NT2/D1 (cell line): ENCODE results near the gene HAAO.

Source experiments
- SUZ12 ChIP-seq: IDR thresholded peaks from 2 replicates; pipeline ENCODE4 v1.6.1; 2011; ENCODE audit not compliant: insufficient read length, insufficient read depth; ENCODE audit errors: extremely low read depth
- YY1 ChIP-seq: IDR thresholded peaks from 2 replicates; pipeline ENCODE4 v1.6.1; 2011; ENCODE audit not compliant: insufficient read length, insufficient read depth
- ZNF274 ChIP-seq: IDR thresholded peaks from 2 replicates; pipeline ENCODE4 v1.6.1; 2011; ENCODE audit warnings: mild to moderate bottlenecking, low read depth, low read length

GRCh38 chr2:42791606-42792005, 777 bp downstream of the HAAO start:
- TF ChIP-seq ZNF274 = no peak
- TF ChIP-seq SUZ12 = no peak
- no peak for TF ChIP-seq YY1
